Osteocyte (in vitro differentiated cells): ENCODE results near the gene CALCOCO2. TPM values are rescaled to one million over a fixed set of nuclear protein-coding genes. Genes with fewer than 3 reads are reported as not detected.

Experiments
- DNase-seq: peaks from one replicate; pipeline ENCODE4 v3.0.0; 2021; ENCODE audit warnings: mixed read lengths; ENCODE audit not compliant: unreplicated experiment; ENCODE audit errors: extremely low spot score
- H3K27ac Mint-ChIP-seq: one replicate; pipeline ENCODE4 v1.8.0; 2021; ENCODE audit warnings: mild to moderate bottlenecking, mixed read lengths; ENCODE audit not compliant: unreplicated experiment
- H3K27me3 Mint-ChIP-seq: one replicate; pipeline ENCODE4 v1.8.0; 2021; ENCODE audit warnings: mixed read lengths; ENCODE audit not compliant: unreplicated experiment
- H3K36me3 Mint-ChIP-seq: one replicate; pipeline ENCODE4 v1.8.0; 2021; ENCODE audit warnings: mixed read lengths; ENCODE audit not compliant: unreplicated experiment
- H3K4me1 Mint-ChIP-seq: one replicate; pipeline ENCODE4 v1.8.0; 2021; ENCODE audit warnings: mixed read lengths; ENCODE audit not compliant: unreplicated experiment
- H3K4me3 Mint-ChIP-seq: one replicate; pipeline ENCODE4 v1.8.0; 2021; ENCODE audit warnings: mild to moderate bottlenecking, moderate library complexity, mixed read lengths; ENCODE audit not compliant: unreplicated experiment
- H3K9me3 Mint-ChIP-seq: one replicate; pipeline ENCODE4 v1.8.0; 2021; ENCODE audit warnings: mixed read lengths; ENCODE audit not compliant: unreplicated experiment
- total RNA-seq: library from RNA; stranded (reverse); gene quantifications from 2 replicates; pipeline ENCODE4 v1.2.1, GENCODE V29; 2021
- TF ChIP-seq, protein P1 (sequence below): fragments of 200-600 bp; sonication (generic); IDR thresholded peaks from 2 replicates; pipeline ENCODE4 v1.5.0; 2021; ENCODE audit warnings: antibody characterized with exemption, mild to moderate bottlenecking, moderate library complexity

CALCOCO2 gene
- total RNA-seq, 1 donor from 2014 or later: 94.4 TPM

GRCh38 chr17:48804936-48805411 is 25.9 kb upstream of the CALCOCO2 start:
- H3K36me3 Mint-ChIP-seq: no peaks in the 10 kb centered on the region
- no peaks in the 10 kb centered on the region for H3K4me1 Mint-ChIP-seq
- H3K9me3 Mint-ChIP-seq: no peaks in the 10 kb centered on the region
- TF ChIP-seq, protein P1, sequence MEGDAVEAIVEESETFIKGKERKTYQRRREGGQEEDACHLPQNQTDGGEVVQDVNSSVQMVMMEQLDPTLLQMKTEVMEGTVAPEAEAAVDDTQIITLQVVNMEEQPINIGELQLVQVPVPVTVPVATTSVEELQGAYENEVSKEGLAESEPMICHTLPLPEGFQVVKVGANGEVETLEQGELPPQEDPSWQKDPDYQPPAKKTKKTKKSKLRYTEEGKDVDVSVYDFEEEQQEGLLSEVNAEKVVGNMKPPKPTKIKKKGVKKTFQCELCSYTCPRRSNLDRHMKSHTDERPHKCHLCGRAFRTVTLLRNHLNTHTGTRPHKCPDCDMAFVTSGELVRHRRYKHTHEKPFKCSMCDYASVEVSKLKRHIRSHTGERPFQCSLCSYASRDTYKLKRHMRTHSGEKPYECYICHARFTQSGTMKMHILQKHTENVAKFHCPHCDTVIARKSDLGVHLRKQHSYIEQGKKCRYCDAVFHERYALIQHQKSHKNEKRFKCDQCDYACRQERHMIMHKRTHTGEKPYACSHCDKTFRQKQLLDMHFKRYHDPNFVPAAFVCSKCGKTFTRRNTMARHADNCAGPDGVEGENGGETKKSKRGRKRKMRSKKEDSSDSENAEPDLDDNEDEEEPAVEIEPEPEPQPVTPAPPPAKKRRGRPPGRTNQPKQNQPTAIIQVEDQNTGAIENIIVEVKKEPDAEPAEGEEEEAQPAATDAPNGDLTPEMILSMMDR: peak; percentile 92
- no peak overlapping the region for H3K4me3 Mint-ChIP-seq
- H3K27ac Mint-ChIP-seq: no peak overlapping the region
- H3K27me3 Mint-ChIP-seq: peaks cover 42% of the 10 kb centered on the region
- peak; percentile 87 for DNase-seq

- peaks cover 43% of the 10 kb centered on the region for H3K27me3 Mint-ChIP-seq
- no peaks in the 10 kb centered on the region for H3K4me1 Mint-ChIP-seq
- H3K27ac Mint-ChIP-seq: no peak overlapping the region
- H3K9me3 Mint-ChIP-seq: no peaks in the 10 kb centered on the region
- TF ChIP-seq, protein P1: no peak
- H3K4me3 Mint-ChIP-seq: no peak overlapping the region
- no peak for DNase-seq
- no peaks in the 10 kb centered on the region for H3K36me3 Mint-ChIP-seq
These were observed 21.7 kb upstream of the CALCOCO2 start for GRCh38 chr17:48809182-48809581.

DNA sequence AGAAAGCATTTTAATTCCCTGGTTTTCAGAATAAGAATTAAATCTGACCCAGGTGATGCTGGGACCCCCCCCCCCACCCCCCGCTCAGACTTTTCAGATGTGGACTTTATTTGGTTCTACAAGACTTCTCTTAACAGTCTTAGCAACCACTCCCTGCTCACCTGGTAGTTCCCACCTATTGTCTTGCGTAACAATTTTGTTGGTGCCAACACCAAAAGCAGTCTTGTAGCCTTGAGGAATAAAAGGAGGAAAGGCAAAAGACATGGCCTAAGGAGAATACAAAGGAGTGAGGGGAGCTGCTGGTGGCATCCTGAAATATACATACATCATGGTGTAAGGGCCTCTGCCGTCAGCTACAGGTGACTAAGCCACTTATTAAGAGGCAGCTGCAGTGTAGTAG is 18.8 kb upstream of the CALCOCO2 start:
- TF ChIP-seq, protein P1: no peak
- Mint-ChIP-seq H3K4me1 (peaks cover 7% of the 10 kb centered on the region), H3K4me3 (no peak overlapping the region), H3K9me3 (no peaks in the 10 kb centered on the region), H3K27ac (no peak overlapping the region), H3K27me3 (peaks cover 50% of the 10 kb centered on the region), H3K36me3 (no peaks in the 10 kb centered on the region)
- no peak for DNase-seq

DNA sequence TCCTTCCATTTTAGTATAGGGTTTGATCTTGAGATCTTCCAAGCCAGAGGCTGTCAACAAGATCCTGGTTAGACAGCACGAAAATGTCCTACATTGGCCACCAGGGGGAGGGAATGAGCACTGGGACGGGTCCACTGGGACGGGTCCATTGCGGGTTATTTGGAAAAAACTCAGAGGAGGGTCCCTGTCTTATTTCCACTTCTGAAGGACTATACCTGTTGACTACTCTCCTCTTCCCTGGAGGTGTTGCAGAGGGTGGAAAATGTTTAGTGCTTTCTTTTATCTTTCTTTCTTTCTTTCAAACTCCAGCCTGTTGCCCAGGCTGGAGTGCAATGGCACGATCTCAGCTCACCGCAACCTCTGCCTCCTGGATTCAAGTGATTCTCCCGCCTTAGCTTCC is 16.3 kb upstream of the CALCOCO2 start:
- Mint-ChIP-seq H3K4me1 (peaks cover 7% of the 10 kb centered on the region), H3K27ac (no peak overlapping the region), H3K9me3 (no peaks in the 10 kb centered on the region), H3K27me3 (peaks cover 67% of the 10 kb centered on the region), H3K4me3 (no peak overlapping the region), H3K36me3 (no peaks in the 10 kb centered on the region)
- no peak for DNase-seq
- TF ChIP-seq, protein P1: peak; percentile 65

DNA sequence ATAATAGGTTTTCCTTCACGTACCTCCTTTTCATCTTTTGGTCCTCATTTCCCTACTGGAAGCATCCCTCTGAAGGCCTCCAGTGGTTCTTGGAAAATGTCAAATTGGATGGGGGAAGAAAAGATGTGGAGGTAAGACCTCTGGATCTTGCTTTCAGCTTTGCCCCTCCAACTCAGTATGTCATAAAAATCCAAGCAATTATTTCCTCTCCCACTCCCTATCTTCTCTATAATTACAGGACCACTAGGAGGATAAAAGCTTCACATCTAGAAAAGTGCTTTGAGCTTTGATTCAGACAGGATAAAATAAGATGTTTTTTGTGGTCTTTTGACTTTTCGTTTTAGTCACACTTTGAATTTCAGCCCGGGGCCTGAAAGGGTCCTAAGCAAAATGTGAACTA is 15.5 kb upstream of the CALCOCO2 start:
- Mint-ChIP-seq H3K27me3 (peaks cover 64% of the 10 kb centered on the region), H3K4me3 (no peak overlapping the region), H3K27ac (no peak overlapping the region), H3K9me3 (no peaks in the 10 kb centered on the region), H3K4me1 (peaks cover 7% of the 10 kb centered on the region), H3K36me3 (no peaks in the 10 kb centered on the region)
- DNase-seq: no peak
- TF ChIP-seq, protein P1: no peak
